ENCODE data around the gene CLDN24. TPM values are rescaled to one million over a fixed set of nuclear protein-coding genes. Genes with fewer than 3 reads are reported as not detected.

CLDN24 gene
- total RNA-seq, 1 donor from 2014 or later: not detected

DNA sequence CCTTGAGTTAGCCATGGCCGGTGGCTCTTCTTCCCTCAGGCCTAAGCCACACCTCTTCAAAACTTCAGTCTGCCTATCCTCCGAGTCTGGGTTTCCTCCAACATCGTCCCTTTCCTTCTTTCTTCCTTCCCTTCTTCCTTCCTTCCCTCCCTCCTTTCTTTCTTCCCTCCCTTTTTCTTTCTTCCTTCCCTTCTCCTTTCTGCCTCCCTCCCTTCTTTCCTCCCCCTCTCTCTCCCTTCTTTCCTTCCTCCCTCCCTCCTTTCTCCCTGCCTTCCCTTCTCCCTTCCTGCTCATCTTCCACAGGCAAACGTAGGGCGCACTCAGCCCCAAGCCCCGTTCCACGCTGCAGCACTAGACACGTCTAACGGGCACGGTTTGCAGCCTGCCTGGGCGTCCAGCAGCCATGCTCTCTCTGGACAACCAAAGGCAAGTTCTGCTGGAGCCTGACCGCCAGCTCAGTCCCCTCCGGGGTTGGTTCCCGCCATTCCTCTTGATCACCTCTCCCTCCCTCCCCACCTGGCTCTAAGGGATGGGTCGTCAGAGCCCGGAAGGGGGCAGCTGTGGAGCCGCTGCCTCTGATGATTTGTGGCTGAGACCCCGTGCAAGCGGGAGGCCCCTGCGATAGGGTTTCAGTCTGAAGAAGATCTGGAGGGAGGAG is 34.1 kb upstream of the CLDN24 start:
- ATAC-seq (no peak), DNase-seq (no peak)
- Histone ChIP-seq H3K4me1 (no peaks in the 10 kb centered on the region), H3K36me3 (no peaks in the 10 kb centered on the region), H3K27me3 (no peaks in the 10 kb centered on the region), H3K27ac (no peak overlapping the region), H3K9me3 (no peaks in the 10 kb centered on the region), H3K4me3 (no peak overlapping the region)
- intact Hi-C loops (cut with DNase I): no loop called here
- TF ChIP-seq, protein P1, sequence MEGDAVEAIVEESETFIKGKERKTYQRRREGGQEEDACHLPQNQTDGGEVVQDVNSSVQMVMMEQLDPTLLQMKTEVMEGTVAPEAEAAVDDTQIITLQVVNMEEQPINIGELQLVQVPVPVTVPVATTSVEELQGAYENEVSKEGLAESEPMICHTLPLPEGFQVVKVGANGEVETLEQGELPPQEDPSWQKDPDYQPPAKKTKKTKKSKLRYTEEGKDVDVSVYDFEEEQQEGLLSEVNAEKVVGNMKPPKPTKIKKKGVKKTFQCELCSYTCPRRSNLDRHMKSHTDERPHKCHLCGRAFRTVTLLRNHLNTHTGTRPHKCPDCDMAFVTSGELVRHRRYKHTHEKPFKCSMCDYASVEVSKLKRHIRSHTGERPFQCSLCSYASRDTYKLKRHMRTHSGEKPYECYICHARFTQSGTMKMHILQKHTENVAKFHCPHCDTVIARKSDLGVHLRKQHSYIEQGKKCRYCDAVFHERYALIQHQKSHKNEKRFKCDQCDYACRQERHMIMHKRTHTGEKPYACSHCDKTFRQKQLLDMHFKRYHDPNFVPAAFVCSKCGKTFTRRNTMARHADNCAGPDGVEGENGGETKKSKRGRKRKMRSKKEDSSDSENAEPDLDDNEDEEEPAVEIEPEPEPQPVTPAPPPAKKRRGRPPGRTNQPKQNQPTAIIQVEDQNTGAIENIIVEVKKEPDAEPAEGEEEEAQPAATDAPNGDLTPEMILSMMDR (IDR thresholded peaks at IDR 0.05): no peak

DNA sequence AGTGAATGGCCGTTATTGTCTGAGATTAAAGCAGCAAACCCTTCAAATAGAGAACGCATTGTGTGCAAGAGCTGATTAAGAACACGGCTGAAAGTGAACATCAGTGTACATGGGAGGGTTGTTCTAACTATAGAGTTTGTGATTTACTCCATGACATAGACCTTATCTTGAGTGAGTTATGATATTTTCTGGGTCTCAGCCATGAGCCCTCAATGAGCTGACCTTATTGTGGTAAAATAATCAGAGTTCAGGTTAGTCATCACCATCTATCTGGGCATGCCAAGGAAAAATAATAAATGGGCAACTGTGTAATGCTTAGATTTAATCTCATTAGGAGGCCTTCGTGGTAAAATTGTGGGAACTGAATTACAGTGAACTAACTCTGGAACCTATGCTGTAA is 33.2 kb upstream of the CLDN24 start:
- Histone ChIP-seq H3K4me1 (no peaks in the 10 kb centered on the region), H3K27ac (no peak overlapping the region), H3K9me3 (no peaks in the 10 kb centered on the region), H3K4me3 (no peak overlapping the region), H3K36me3 (no peaks in the 10 kb centered on the region), H3K27me3 (no peaks in the 10 kb centered on the region)
- TF ChIP-seq, protein P1 (IDR thresholded peaks at IDR 0.05): no peak
- ATAC-seq: no peak
- intact Hi-C loops (cut with DNase I): no loop called here
- DNase-seq: no peak

DNA sequence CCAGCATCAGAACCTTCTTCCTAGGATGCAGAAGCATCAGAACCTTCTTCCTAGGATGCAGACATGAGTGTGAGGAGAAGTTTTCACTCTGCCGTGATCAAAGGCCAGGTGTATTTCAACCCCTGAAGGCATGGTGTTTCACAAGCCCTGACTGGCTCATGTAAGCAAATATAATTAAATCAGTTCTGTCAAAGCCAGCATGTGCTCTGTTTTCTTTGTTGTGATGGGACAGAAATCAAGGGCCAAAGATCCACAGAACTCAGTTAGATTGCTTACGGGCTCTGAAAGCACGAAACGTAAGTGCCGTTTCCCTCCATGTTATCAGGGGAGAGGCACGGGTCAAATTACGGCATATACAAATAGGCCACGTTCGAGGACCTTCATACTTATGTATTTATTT is 32.0 kb upstream of the CLDN24 start:
- Histone ChIP-seq H3K27ac (no peak overlapping the region), H3K27me3 (no peaks in the 10 kb centered on the region), H3K4me1 (no peaks in the 10 kb centered on the region), H3K4me3 (no peak overlapping the region), H3K36me3 (no peaks in the 10 kb centered on the region), H3K9me3 (no peaks in the 10 kb centered on the region)
- intact Hi-C loops (cut with DNase I): no loop called here
- no peak for ATAC-seq
- TF ChIP-seq, protein P1 (IDR thresholded peaks at IDR 0.05): no peak
- DNase-seq: no peak

DNA sequence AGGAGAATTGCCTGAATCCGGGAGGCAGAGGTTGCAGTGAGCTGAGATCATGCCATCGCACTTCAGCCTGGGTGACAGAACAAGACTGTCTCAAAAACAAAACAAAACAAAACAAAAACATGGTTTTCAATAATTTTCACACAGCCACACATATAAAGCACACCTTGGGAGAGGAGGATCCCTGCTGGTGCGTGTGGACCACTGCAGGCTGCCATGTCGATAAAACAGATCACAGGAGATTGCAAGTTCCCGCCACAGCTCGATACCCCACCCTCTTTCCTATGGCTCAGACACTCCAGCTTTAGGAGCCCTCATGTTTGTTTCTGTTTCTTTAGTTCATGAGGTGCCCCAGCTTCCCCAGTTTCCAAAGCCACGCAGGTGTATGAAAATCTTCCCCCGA is 31.3 kb upstream of the CLDN24 start:
- no peak for ATAC-seq
- no peak for DNase-seq
- Histone ChIP-seq H3K4me1 (no peaks in the 10 kb centered on the region), H3K9me3 (no peaks in the 10 kb centered on the region), H3K4me3 (no peak overlapping the region), H3K27me3 (no peaks in the 10 kb centered on the region), H3K27ac (no peak overlapping the region), H3K36me3 (no peaks in the 10 kb centered on the region)
- TF ChIP-seq, protein P1 (IDR thresholded peaks at IDR 0.05): no peak
- intact Hi-C loops (cut with DNase I): no loop called here

DNA sequence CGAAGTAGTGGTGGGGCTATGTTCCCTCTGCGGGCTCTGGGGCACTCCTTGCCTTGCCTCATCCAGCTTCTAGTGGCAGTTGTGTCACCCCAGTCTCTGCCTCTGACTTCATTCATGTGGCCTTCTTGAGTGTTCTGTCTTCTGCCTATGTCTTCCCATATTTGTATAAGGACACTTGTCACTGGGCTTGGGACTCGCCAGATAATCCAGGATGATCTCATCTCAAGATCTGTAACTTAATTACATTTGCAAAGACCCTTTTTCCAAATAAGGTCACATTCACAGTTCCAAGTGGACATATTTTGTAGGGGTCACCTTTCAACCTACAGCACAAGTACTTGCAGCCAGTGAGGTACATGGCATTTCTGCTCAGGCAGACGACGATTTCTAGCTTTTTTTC is 30.3 kb upstream of the CLDN24 start:
- Histone ChIP-seq H3K36me3 (no peaks in the 10 kb centered on the region), H3K27me3 (no peaks in the 10 kb centered on the region), H3K4me1 (no peaks in the 10 kb centered on the region), H3K4me3 (no peak overlapping the region), H3K9me3 (no peaks in the 10 kb centered on the region), H3K27ac (no peak overlapping the region)
- DNase-seq: no peak
- ATAC-seq: no peak
- intact Hi-C loops (cut with DNase I): no loop called here
- TF ChIP-seq, protein P1 (IDR thresholded peaks at IDR 0.05): no peak
